HG03196 (cell line): Measurements from ENCODE around the gene ZYG11B.
"Not testable (repeated sequence)": the region's sequence is repeated elsewhere in the genome, so short reads cannot be mapped to it uniquely, and the experiment has no call there.

Experiments
- ATAC-seq: cut with Tn5 transposase; IDR thresholded peaks from one replicate; pipeline ENCODE4 v1.9.1; 2021; ENCODE audit not compliant: unreplicated experiment

ZYG11B gene

DNA sequence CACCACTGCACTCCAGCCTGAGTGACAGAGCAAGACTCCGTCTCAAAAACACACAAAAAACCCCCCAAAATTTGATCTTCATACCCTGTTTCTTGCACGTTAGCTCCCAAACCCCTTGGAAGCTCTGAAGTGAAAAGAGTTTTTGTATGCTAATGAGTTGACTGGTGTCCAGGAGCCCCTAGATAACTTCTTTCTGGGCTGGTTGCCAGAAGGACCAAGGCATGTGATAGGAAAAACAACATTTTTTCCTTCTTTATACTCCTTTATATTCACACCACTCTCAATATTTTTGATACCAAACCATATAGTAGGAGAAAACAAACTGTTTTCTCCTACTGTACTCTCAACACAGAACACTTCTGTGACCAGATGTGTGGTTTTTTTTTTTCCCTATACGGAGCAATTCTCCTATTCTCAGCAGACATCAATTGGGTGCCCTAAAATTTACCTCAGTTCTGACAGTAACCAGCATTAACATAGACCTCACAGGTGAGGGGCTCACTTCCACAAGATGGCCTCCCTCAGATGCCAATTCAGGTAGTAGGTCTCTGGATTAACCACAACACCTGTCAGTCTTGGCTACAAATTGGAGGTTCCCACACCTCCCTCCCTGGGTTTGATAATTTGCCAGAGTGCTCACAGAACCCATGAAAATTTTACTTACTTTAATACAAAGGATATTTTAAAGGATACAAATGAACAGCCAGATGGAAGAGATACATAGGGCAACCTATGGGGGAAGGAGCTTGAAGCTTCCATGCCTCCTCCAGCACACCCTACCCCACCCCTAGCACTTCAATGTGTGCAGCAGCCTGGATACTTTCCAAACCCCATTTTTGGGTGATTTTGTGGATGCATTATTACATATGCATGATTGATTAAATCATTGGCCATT is 25.6 kb downstream of the ZYG11B start:
- ATAC-seq, result no peak

GRCh38 chr1:52752484-52752826 is 26.2 kb downstream of the ZYG11B start:
- ATAC-seq, result no peak

DNA sequence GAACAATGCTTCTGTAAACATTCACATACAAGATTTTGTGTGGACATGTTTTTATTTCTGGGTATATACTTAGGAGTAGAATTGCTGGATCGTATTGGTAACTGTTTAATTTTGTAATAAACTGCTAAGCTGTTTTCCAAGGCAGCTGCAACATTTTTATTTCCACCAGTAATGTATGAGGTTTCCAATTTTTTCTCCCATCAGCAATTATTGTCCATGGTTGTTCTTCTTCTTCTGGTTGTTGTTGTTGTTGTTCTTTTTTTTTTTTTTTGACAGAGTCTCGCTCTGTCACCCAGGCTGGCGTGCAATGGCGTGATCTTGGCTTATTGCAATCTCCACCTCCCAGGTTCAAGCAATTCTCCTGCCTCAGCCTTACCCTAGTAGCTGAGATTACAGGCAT is 26.9 kb downstream of the ZYG11B start:
- no peak for ATAC-seq

DNA sequence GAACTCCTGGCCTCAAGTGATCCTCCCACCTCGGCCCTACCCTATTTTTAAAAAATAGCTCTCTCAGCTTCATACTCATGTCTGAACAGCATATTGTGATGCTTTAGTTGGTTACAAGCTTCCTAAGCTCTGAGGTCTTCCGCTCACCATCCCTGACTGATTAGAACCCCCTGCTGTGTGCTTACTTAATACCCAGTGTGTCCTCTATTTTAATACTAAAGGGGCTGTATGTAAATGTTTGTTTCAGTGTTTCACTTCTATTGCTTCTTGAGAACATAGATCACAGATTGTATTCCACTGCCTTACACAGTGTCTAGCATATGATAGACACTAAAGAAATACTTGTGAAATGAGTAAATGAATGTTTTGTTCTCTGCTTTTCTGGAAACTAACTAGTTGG is 29.8 kb downstream of the ZYG11B start:
- ATAC-seq, result no peak

GRCh38 chr1:52759908-52760307 is 33.7 kb downstream of the ZYG11B start:
- ATAC-seq, result no peak

- no peak for ATAC-seq
These were observed 41.5 kb downstream of the ZYG11B start for GRCh38 chr1:52767596-52768280.

- no peak for ATAC-seq
These were observed 43.2 kb downstream of the ZYG11B start for GRCh38 chr1:52769346-52770033.

DNA sequence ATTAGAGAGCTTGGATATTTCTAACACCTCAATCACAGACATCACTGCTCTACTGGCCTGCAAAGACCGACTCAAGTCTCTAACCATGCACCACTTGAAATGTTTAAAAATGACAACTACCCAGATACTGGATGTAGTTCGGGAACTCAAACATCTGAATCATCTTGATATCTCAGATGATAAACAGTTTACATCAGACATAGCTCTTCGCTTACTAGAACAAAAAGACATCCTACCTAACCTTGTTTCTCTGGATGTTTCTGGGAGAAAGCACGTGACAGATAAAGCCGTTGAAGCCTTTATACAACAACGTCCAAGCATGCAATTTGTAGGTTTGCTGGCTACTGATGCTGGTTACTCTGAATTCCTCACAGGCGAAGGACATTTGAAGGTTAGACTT is 45.1 kb downstream of the ZYG11B start:
- ATAC-seq, result no peak

- no peak for ATAC-seq
These were observed 59.9 kb downstream of the ZYG11B start for GRCh38 chr1:52786148-52786547.

DNA sequence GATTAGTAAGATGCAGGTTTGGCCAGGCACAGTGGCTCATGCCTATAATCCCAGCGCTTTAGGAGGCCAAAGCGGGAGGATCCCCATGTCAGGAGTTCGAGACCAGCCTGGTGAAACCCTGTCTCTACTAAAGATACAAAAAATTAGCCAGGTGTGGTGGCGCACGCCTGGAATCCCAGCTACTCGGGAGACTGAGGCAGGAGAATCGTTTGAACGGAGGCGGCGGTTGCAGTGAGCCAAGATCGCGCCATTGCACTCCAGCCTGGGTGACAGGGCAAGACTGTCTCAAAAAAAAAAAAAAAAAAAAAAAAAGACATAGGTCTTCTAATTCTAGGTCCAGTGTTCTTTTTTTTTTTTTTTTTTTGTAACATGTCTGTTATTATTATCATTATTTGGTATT is 64.2 kb downstream of the ZYG11B start:
- not testable (repeated sequence) for ATAC-seq

DNA sequence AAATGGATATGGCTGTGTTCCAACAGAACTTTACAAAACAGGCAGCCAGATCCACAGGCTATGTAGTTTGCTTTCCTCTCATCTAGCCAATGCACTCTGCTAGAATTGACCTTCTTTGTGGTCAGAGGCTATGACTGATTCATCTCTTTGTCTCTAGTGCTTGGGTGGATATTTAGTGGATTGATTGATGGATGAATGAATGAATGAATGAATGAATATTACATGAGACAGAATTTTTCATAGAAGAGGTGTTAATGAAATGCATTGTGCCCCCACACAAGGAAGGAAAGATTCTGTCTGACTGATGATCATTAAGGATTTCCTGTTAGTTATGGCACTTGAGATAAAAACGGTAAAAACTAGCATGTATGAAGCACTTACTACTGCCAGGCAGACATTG is 65.8 kb downstream of the ZYG11B start:
- no peak for ATAC-seq

- ATAC-seq, result not testable (repeated sequence)
These were observed 67.5 kb downstream of the ZYG11B start for GRCh38 chr1:52793717-52794116.

- no peak for ATAC-seq
These were observed 69.2 kb downstream of the ZYG11B start for GRCh38 chr1:52795464-52795863.

DNA sequence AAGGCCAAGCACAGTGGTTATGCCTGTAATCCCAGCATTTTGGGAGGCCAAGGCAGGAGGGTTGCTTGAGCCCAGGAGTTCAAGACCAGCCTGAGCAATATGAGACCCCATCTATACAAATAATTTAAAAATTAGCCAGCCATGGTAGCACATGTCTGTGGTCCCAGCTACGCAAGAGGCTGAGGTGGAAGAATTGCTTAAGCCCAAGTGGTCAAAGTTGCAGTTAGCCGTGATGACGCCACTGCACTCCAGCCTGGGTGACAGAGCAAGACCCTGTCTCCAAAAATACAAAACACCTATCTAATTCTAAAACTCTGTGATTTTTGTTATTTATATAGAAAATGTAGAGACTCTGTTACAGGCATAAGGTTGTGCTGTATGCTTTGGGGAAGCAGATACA is 72.1 kb downstream of the ZYG11B start:
- no peak for ATAC-seq

DNA sequence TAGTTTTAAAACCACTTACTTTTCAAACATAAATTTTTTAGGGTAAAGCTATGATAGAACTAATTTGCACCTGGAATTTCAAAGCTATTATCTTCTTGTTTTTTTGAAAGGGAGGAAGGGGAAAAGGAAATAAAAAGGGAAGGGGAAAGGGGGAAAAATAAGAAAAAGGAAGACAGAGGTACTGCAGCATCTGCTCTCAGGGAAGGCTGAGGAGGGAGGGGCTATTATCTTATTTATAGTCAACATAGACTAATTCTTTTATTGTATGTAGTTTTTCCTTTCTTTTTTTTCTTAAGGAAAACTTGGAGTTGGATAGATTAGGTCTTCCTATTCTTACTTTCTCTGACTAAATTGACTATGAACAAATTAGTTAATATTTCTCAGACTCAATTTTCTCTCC is 74.8 kb downstream of the ZYG11B start:
- ATAC-seq, result no peak

GRCh38 chr1:52804083-52804482 is 77.8 kb downstream of the ZYG11B start:
- ATAC-seq, result not testable (repeated sequence)

DNA sequence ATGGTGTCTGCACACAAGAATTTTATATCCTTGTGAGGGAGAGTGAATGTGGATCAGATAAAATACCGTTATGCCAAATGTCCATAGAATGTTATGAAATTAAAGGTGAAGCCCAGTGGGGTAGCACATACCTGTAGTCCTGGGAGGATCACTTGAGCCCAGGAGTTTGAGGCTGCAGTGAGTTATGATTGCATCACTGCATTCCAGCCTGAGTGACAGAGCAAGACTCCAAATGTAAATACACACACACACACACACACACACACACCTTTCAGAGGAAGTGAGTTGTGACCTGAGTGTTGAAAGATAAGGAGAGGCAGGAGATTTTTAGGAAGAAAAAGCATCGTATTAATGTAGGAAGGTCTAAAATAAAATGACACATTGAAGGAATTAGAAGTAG is 88.2 kb downstream of the ZYG11B start:
- ATAC-seq, result no peak

DNA sequence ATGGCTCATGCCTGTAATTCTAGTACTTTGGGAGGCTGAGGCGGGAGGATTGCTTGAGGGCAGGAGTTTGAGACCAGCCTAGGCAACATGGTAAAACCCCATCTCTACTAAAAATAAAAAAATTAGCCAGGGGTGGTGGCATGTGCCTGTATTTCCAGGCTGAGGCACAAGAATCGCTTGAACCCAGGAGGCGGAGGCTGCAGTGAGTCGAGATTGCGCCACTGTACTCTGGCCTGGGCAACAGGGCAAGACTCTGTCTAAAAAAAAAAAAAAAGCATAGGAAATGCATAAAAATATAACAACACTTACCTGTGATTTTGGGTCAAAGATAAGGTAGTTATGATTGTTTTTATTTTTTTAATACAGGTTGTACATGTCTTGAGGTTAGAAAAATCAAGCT is 94.6 kb downstream of the ZYG11B start:
- not testable (repeated sequence) for ATAC-seq

DNA sequence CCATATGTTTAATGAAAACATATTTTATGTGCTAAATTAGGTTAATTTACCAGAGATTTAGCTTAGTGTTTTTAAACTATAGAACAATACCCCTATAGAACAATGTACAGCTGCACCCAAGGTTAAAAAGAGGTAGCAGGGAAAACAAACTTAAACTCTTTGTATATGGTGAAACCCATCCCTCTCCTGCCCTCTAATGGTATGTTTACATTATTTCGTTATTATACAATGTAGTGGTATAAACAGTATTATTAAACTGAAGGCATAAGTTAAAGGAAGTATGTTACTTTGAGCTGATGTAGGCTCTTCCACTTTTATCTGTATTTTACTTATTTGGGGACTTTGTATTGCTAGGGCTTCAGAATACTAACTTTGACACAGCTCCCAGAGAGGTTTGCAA is 99.6 kb downstream of the ZYG11B start:
- ATAC-seq, result no peak

DNA sequence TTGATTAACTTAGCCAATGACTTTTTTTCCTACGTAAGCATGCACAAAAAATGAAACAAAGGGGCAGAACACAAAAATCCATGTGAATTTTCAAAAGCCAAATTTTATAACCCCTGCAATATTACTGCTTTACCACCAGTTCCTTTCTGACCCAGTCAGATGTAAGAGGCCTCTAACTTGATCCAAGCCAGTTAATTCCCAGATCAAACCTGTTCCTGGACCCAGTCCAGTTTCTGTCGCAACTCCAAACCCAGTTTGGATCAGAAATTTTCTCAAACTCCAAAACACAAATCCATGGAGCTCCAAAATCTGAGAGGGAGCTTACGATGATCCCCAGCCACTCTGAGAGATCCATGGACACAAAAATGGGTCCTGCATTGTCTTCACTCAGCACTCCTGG is 108.5 kb downstream of the ZYG11B start:
- ATAC-seq, result no peak

DNA sequence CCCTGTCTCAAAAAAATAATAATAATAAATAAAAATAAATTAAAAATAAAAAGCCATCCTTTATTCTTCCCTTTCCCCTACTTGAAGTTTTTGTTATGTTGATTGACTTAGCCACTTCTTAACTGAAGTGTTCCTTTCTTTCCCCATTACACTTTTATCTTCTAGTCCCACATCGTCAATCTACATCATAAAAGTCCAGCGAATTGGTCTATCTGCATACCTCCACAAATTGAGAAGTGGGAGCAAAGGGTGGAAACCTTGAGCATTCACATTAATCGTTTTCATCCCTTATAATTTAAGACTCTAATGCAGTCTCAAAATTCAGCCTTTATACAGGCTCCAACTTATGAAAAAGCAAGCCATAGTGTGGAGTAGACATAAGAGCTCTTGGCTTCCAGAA is 109.8 kb downstream of the ZYG11B start:
- ATAC-seq, result no peak

DNA sequence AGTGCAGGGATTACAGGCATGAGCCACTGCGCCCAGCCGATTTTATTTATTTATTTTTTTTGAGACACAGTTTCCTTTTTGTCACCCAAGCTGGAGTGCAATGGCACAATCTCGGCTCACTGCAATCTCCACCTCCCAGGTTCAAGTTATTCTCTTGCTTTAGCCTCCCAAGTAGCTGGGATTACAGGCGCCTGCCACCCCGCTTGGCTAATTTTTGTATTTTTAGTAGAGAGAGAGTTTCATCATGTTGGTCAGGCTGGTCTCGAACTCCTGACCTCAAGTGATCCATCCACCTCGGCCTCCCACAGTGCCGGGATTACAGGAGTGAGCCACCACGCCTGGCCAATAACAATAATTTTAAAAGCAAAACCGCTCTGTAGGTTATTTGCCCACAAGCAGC is 112.9 kb downstream of the ZYG11B start:
- not testable (repeated sequence) for ATAC-seq
